ENCODE data around the gene G6PD.

DNA sequence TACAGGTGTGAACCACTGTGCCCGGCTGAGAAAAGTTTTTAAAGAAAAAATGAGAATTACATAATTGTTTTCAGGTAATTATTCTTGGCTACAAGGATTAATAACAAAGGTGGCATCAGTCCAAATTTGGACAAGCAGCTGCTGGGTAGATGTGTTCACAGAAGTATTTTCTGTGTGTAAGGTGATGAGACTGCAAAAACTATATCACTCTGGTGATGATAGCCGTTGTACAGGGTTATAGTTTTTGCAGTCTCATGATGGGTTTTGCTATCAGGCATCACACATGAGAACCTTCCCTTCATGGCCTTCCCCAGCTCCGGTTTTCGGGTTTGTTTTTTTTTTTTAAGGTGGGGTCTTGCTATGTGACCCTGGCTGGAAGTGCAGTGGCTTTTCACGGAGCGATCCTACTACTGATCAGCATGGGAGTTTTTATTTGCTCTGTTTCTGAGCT, 51.1 kb downstream of the G6PD start:
- TF ChIP-seq, protein P1, sequence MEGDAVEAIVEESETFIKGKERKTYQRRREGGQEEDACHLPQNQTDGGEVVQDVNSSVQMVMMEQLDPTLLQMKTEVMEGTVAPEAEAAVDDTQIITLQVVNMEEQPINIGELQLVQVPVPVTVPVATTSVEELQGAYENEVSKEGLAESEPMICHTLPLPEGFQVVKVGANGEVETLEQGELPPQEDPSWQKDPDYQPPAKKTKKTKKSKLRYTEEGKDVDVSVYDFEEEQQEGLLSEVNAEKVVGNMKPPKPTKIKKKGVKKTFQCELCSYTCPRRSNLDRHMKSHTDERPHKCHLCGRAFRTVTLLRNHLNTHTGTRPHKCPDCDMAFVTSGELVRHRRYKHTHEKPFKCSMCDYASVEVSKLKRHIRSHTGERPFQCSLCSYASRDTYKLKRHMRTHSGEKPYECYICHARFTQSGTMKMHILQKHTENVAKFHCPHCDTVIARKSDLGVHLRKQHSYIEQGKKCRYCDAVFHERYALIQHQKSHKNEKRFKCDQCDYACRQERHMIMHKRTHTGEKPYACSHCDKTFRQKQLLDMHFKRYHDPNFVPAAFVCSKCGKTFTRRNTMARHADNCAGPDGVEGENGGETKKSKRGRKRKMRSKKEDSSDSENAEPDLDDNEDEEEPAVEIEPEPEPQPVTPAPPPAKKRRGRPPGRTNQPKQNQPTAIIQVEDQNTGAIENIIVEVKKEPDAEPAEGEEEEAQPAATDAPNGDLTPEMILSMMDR (IDR thresholded peaks at IDR 0.05) = no peak
- TF ChIP-seq POLR2A (IDR thresholded peaks at IDR 0.05) = no peak
